GM21447 (cell line): Measurements from ENCODE around the gene LSAMP.

ENCODE experiments used
- ATAC-seq: cut with Tn5 transposase; IDR thresholded peaks from one replicate; pipeline ENCODE4 v1.9.1; 2021; ENCODE audit not compliant: unreplicated experiment

LSAMP gene

GRCh38 chr3:116300226-116300625 is 145.1 kb downstream of the LSAMP start:
- ATAC-seq = no peak

- ATAC-seq = no peak
Measured at GRCh38 chr3:116299646-116300081, 145.6 kb downstream of the LSAMP start.

DNA sequence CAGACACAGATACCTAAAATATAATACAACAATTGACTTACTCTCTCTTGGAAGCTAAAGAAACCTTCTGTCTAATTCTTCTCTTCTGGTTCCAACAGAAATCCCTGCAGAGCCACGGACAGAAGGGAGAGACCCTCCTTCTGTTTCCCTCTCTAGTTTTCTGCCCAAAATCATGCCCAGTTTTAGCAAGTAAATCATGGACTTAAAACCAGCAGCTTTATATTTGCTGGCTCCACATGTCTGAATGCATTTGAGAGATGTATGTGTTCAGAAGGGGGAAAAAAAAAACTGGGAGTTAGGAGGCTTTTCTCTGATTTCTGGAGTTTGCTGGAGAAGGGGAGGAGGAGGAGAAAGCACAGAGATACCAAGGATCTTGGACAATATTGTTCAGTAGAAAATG is 147.1 kb downstream of the LSAMP start:
- ATAC-seq = no peak

GRCh38 chr3:116291141-116291540 is 154.1 kb downstream of the LSAMP start:
- ATAC-seq = no peak

- ATAC-seq = no peak
Measured at GRCh38 chr3:116288485-116288884, 156.8 kb downstream of the LSAMP start.

DNA sequence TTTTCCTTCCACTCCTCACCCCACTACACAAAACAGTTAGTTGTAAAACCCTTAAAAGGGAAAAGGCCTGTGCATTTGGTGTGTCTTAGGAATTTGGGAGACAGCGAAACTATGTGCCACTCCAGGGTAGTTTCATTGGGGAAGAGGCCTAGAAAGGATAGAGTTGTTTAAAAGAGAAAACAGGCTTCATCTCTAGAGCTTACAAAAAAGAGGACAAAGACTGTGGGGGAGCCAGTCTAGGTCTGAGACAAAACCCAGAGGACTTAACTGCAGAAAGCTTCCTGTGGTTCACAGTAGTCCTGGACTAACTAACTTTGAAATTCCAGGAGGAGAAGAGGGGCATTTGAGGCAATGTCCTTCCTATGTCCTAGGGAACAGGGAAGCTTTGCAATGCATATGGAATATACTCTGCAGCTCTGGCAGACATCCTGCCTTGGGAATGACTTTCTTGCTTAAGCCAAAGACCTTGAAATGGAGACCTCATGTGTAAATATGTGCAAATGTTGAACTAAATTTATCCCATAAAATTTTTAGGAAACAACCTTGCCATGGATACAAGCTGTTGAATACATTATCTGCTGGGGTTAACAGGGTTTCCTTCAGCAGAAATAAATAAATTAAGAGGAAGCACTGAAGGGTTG is 159.4 kb downstream of the LSAMP start:
- no peak for ATAC-seq

DNA sequence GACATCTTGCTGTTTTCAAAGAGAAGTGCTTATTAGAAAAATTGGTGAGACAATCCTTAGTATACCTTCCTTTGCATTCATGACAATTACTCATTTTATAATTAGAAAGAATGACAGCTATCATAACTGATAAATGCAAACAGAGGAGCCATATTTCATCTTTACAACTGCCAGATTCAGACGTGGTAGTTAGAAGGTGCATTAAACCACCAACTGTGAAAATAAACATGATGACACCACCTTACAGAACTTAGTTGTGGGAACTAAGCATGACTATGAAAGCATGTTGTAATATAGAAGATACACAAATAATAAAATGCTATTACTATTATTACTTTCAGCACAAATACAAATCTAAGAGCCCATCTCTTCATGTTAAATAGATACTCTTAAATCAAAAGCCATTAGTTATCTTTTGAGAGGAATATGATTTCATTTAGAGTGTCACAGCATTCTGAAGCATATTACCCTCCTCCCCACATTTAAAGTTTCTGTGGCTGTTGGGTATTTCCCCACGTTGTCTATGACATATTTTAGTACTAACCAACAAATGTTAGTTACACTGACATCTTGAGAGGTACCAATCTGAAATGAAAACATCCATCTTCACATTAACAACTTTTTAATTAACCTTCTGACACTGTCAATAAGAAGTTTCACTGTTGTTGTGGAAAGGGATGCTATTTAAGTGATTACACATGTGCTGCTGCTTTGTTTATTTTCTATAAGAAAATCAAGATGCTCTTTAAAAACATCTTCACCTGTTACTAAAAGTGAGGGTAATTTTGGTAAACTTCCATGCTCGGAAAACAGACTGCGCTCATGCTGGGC is 163.8 kb downstream of the LSAMP start:
- no peak for ATAC-seq

GRCh38 chr3:116280130-116280740 is 165.1 kb downstream of the LSAMP start:
- ATAC-seq = no peak

- ATAC-seq = no peak
Measured at GRCh38 chr3:116276675-116277074, 168.6 kb downstream of the LSAMP start.

GRCh38 chr3:116270056-116270455 is 175.2 kb downstream of the LSAMP start:
- ATAC-seq = no peak

DNA sequence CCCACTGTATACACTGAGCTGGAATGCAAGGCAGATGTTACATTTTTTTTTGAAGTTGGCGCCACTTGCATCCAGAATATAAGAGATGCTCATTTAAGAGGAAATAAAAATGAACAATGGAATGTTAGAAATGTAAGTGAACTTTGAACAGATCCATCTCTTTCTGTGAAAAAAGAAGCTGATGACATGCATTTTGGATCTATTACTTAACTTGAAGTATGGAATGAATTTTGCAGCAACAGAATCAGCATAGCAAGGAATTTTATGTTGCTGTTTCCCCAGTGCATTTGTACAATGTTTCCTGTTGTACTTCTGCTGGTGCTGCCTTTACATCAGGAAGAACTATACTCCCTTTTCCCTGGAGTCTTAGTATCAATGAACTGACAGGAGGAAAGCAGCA is 178.2 kb downstream of the LSAMP start:
- no peak for ATAC-seq

GRCh38 chr3:116265976-116266584 is 179.2 kb downstream of the LSAMP start:
- no peak for ATAC-seq

DNA sequence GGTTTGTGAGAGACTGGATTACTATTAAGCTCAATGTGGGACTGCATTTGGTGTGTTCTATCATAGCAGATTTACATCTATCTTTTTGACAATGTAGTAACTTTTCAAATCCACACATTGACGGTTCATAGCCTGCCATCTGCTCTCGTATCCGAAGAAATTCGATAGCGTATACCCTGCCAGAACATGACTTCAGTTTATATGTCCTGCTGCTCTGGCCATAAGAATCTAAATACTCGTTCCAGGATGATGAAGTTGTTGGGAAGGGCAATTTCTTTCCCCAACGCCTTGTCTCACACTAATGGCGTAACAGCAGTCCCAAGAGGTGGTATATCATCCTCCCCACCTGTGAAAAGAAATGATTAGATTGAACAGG is 180.0 kb downstream of the LSAMP start:
- ATAC-seq = no peak

DNA sequence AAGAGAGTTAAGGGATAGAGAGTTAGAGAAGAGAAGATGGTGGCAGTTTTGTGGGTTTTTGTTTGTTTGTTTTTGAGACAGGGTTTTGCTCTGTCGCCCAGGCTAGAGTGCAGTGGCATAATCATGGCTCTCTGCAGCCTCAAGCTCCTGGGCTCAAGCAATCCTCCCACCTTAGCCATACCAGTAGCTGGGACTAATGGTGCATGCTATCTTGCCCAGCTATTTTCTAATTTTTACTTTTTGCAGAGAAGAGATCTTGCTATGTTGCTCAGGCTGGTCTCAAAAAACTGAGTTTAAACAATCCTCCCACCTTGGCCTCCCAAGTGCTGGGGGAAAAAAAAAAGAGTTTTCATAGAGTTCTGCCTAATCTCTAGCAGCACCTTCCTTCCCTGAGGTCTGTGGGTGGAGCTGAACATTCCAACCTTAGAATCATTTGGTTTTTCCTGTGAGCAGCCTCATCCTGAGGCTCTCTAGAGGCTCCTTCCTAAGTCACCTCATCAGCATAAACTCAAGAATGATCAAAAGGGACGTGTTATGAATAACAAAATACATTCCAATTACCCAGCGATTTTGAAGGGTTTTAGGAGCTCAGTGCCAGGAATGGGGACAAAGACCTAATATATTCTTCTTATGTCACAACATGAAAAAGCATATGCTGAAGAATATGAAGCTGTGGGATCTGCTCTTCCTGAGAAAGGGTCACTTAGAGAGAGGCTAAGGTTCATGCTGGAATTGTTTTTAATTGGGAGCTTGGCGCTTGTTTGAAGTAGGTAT is 180.6 kb downstream of the LSAMP start:
- no peak for ATAC-seq

- ATAC-seq = no peak
Measured at GRCh38 chr3:116263842-116264545, 181.3 kb downstream of the LSAMP start.

- no peak for ATAC-seq
Measured at GRCh38 chr3:116260491-116260890, 184.8 kb downstream of the LSAMP start.

GRCh38 chr3:116259984-116260383 is 185.3 kb downstream of the LSAMP start:
- no peak for ATAC-seq

DNA sequence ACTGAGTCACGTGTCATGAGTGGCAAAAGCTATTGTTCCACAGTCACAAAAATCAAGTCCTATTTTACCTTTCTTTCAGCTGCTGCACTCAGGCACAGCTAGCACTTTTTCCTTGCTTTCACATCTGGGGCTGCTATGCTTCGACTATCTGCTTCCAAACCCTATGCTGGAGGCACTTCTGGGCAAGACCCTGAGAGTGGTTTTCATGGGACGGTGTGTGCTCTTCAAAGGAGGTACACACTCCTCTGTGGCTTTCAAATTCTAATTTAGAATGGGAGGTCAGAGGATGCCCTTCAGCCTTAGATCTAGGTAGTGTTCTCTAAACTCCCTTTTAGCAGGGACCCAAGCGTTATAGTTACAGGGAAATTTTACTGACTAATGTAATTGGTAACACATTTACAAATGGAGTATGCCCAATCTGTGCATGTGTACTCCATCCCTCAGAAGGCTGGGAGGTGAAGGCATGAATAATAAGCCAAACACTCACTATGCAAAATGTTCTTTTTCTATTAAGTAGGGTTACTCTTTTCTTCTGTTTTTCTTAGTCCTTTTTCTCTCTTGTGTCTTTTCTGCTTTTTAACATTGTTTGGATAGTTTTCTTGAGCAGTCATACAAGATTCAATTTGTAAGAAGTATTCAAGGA is 188.3 kb downstream of the LSAMP start:
- no peak for ATAC-seq

DNA sequence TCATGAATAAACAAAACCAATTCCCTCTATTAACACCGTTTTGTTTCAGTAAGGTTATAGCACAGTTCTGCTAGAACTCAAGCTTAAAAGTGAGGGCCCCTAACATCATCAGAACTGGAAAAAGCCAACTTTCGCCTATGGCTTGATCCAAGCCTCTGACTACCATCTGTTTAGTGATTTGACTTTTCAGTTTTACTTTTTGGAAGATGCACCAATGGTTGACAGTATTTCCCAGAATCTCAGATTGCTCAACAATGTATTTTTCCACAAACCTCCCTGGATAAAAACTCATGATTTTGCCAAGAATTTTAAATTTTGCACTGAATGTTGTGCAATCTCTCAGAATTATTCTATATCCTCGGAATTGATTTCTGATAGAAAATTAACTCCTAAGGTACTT is 190.7 kb downstream of the LSAMP start:
- ATAC-seq = no peak

DNA sequence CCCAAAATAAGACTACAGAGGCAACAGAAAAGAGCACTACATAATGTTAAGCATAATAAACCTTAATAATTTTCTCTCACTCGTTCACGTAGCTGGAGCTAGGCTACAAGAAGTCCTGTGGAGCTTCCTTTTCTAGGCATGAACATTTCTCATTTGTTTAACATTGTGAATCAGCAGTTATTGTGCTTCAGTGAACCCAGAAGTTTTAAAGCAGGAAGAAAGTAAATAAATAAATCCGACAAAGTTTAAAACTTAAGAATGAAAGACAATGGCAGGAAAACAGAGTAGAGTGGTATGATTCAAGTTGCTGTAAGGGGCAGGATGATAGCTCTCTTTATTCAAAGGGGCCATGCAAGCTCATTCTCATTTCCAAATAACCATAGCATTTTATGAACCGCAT is 191.8 kb downstream of the LSAMP start:
- ATAC-seq = no peak
